ENCODE results near the gene HPCAL1.

HPCAL1 gene

GRCh38 chr2:10269711-10270610 is 32.7 kb upstream of the HPCAL1 start:
- H3K4me3 ChIP-seq (ENCODE audit: low read depth, low read length): no peak overlapping the region
- in situ Hi-C loops (cut with HindIII; ENCODE audit: low sequenced_read_pairs): no loop called here
- DNase-seq (ENCODE audit: low read depth): no peak
- TF ChIP-seq CTCF (IDR thresholded peaks at IDR 0.05; ENCODE audit: low read depth, low read length, missing control alignments): no peak

- in situ Hi-C loops (cut with HindIII; ENCODE audit: low sequenced_read_pairs): no loop called here
- DNase-seq (ENCODE audit: low read depth): no peak
- no peak for TF ChIP-seq CTCF (IDR thresholded peaks at IDR 0.05; ENCODE audit: low read depth, low read length, missing control alignments)
- H3K4me3 ChIP-seq (ENCODE audit: low read depth, low read length): no peak overlapping the region
Measured at GRCh38 chr2:10271509-10271908, 31.2 kb upstream of the HPCAL1 start.

GRCh38 chr2:10271946-10272345 is 30.8 kb upstream of the HPCAL1 start:
- TF ChIP-seq CTCF (IDR thresholded peaks at IDR 0.05; ENCODE audit: low read depth, low read length, missing control alignments): no peak
- no peak for DNase-seq (ENCODE audit: low read depth)
- in situ Hi-C loops (cut with HindIII; ENCODE audit: low sequenced_read_pairs): no loop called here
- no peak overlapping the region for H3K4me3 ChIP-seq (ENCODE audit: low read depth, low read length)

- in situ Hi-C loops (cut with HindIII; ENCODE audit: low sequenced_read_pairs): no loop called here
- no peak overlapping the region for H3K4me3 ChIP-seq (ENCODE audit: low read depth, low read length)
- TF ChIP-seq CTCF (IDR thresholded peaks at IDR 0.05; ENCODE audit: low read depth, low read length, missing control alignments): no peak
- DNase-seq (ENCODE audit: low read depth): no peak
Measured at GRCh38 chr2:10272464-10272863, 30.2 kb upstream of the HPCAL1 start.

- in situ Hi-C loops (cut with HindIII; ENCODE audit: low sequenced_read_pairs): no loop called here
- no peak overlapping the region for H3K4me3 ChIP-seq (ENCODE audit: low read depth, low read length)
- no peak for DNase-seq (ENCODE audit: low read depth)
- TF ChIP-seq CTCF (IDR thresholded peaks at IDR 0.05; ENCODE audit: low read depth, low read length, missing control alignments): no peak
Measured at GRCh38 chr2:10273215-10274175, 29.2 kb upstream of the HPCAL1 start.

- no peak overlapping the region for H3K4me3 ChIP-seq (ENCODE audit: low read depth, low read length)
- DNase-seq (ENCODE audit: low read depth): no peak
- TF ChIP-seq CTCF (IDR thresholded peaks at IDR 0.05; ENCODE audit: low read depth, low read length, missing control alignments): no peak
- in situ Hi-C loops (cut with HindIII; ENCODE audit: low sequenced_read_pairs): no loop called here
Measured at GRCh38 chr2:10274376-10274775, 28.3 kb upstream of the HPCAL1 start.

All from astrocyte of the cerebellum (primary cell).